ENCODE measurements around the gene KAZN.

The KAZN gene

GRCh38 chr1:14853518-14853917, 255.0 kb downstream of the KAZN start:
- DNase-seq (ENCODE audit: low read depth in 3 of 3), result no peak

GRCh38 chr1:14855268-14855667, 256.8 kb downstream of the KAZN start:
- no peak for DNase-seq (ENCODE audit: low read depth in 3 of 3)

GRCh38 chr1:14855801-14856200, 257.3 kb downstream of the KAZN start:
- DNase-seq (ENCODE audit: low read depth in 3 of 3), result no peak

GRCh38 chr1:14857436-14858195, 259.1 kb downstream of the KAZN start:
- DNase-seq (ENCODE audit: low read depth in 3 of 3), result no peak

- no peak for DNase-seq (ENCODE audit: low read depth in 3 of 3)
Observed at GRCh38 chr1:14862114-14862771, 263.8 kb downstream of the KAZN start.

GRCh38 chr1:14865106-14865505, 266.6 kb downstream of the KAZN start:
- no peak for DNase-seq (ENCODE audit: low read depth in 3 of 3)

- no peak for DNase-seq (ENCODE audit: low read depth in 3 of 3)
Observed at GRCh38 chr1:14866911-14867612, 268.6 kb downstream of the KAZN start.

GRCh38 chr1:14869187-14869586, 270.7 kb downstream of the KAZN start:
- no peak for DNase-seq (ENCODE audit: low read depth in 3 of 3)

- no peak for DNase-seq (ENCODE audit: low read depth in 3 of 3)
Observed at GRCh38 chr1:14871218-14871970, 272.9 kb downstream of the KAZN start.

- no peak for DNase-seq (ENCODE audit: low read depth in 3 of 3)
Observed at GRCh38 chr1:14872762-14873161, 274.3 kb downstream of the KAZN start.

- no peak for DNase-seq (ENCODE audit: low read depth in 3 of 3)
Observed at GRCh38 chr1:14873677-14874076, 275.2 kb downstream of the KAZN start.

- no peak for DNase-seq (ENCODE audit: low read depth in 3 of 3)
Observed at GRCh38 chr1:14875524-14876509, 277.3 kb downstream of the KAZN start.

GRCh38 chr1:14876747-14877146, 278.3 kb downstream of the KAZN start:
- DNase-seq (ENCODE audit: low read depth in 3 of 3), result no peak

- DNase-seq (ENCODE audit: low read depth in 3 of 3), result no peak
Observed at GRCh38 chr1:14877224-14877623, 278.7 kb downstream of the KAZN start.

GRCh38 chr1:14878124-14878523, 279.6 kb downstream of the KAZN start:
- no peak for DNase-seq (ENCODE audit: low read depth in 3 of 3)

GRCh38 chr1:14878951-14879350, 280.5 kb downstream of the KAZN start:
- no peak for DNase-seq (ENCODE audit: low read depth in 3 of 3)

GRCh38 chr1:14880456-14881316, 282.2 kb downstream of the KAZN start:
- DNase-seq (ENCODE audit: low read depth in 3 of 3), result no peak

- no peak for DNase-seq (ENCODE audit: low read depth in 3 of 3)
Observed at GRCh38 chr1:14881775-14882672, 283.5 kb downstream of the KAZN start.

Data from stimulated activated CD4-positive, alpha-beta T cell treated with anti-CD3 and anti-CD28 coated beads, TNF-alpha, amount 100 ng/mL, for 24 hours (primary cell).